ENCODE measurements around the gene IRF6. TPM values are rescaled to one million over a fixed set of nuclear protein-coding genes. Genes with fewer than 3 reads are reported as not detected.

Gene IRF6
- total RNA-seq, 4 donors from 2014 or later: 26.7 to 41.9 (median 32.7) TPM

GRCh38 chr1:209830722-209831121, 24.8 kb upstream of the IRF6 start:
- Histone ChIP-seq H3K36me3 (peaks cover 26 to 31% of the 10 kb centered on the region in 2 donors), H3K27ac (no peak overlapping the region), H3K4me3 (replicated peaks in 1 of 3) (no peak overlapping the region), H3K9me3 (no peaks in the 10 kb centered on the region), H3K4me1 (peaks cover 9 to 18% of the 10 kb centered on the region in 2 donors), H3K27me3 (no peaks in the 10 kb centered on the region)
- no peak for DNase-seq
- WGBS, 2 donors: 91 to 95% methylated on average over 3 of the region's 3 CpGs
- intact Hi-C loops (cut with DNase I): no loop called here
- TF ChIP-seq CTCF (IDR thresholded peaks at IDR 0.05): no peak
- no peak for TF ChIP-seq POLR2A (IDR thresholded peaks at IDR 0.05)

- Histone ChIP-seq H3K9me3 (no peaks in the 10 kb centered on the region), H3K36me3 (peaks cover 25% of the 10 kb centered on the region in 2 donors), H3K4me1 (peaks cover 9 to 18% of the 10 kb centered on the region in 2 donors), H3K27ac (no peak overlapping the region), H3K27me3 (no peaks in the 10 kb centered on the region), H3K4me3 (replicated peaks in 1 of 3) (no peak overlapping the region)
- TF ChIP-seq POLR2A (IDR thresholded peaks at IDR 0.05): no peak
- no peak for TF ChIP-seq CTCF (IDR thresholded peaks at IDR 0.05)
- intact Hi-C loops (cut with DNase I): no loop called here
- DNase-seq: no peak
- 80 to 88% methylated on average over 2 of the region's 2 CpGs for WGBS, 2 donors
Measured at GRCh38 chr1:209829716-209830115, 23.8 kb upstream of the IRF6 start.

- Histone ChIP-seq H3K4me1 (peaks cover 9 to 22% of the 10 kb centered on the region in 2 donors), H3K36me3 (peaks cover 7 to 10% of the 10 kb centered on the region in 2 donors), H3K27me3 (no peaks in the 10 kb centered on the region), H3K27ac (peak within 1 kb of the TSS in 2 of 3 donors; percentile 33 to 62), H3K9me3 (no peaks in the 10 kb centered on the region), H3K4me3 (replicated peaks in 1 of 3) (peak within 1 kb of the TSS; percentile 57 to 77 (median 74))
- intact Hi-C loops (cut with DNase I): no loop called here
- 22 to 37% methylated on average over 33 to 48 of the region's 51 CpGs for WGBS, 2 donors
- TF ChIP-seq POLR2A (IDR thresholded peaks at IDR 0.05) (peak in 1 of 2 donors; percentile 63), CTCF (IDR thresholded peaks at IDR 0.05) (peak; percentile 26 to 88 (median 66))
- DNase-seq: peak; percentile 93
Measured at GRCh38 chr1:209827384-209828262, 21.7 kb upstream of the IRF6 start, which contains the start of gene UTP25. Gene UTP25, plus strand, starts transcription at chr1:209827972. Its CDS starts 92 bp downstream, at chr1:209828064.

GRCh38 chr1:209825591-209826434, 19.9 kb upstream of the IRF6 start:
- intact Hi-C loops (cut with DNase I): no loop called here
- no peaks in the 10 kb centered on the region for H3K9me3 ChIP-seq
- TF ChIP-seq CTCF (IDR thresholded peaks at IDR 0.05): no peak
- no peak for TF ChIP-seq POLR2A (IDR thresholded peaks at IDR 0.05)
- peaks cover 9 to 27% of the 10 kb centered on the region in 2 donors for H3K4me1 ChIP-seq
- no peak overlapping the region for H3K4me3 ChIP-seq (replicated peaks in 1 of 3)
- H3K27me3 ChIP-seq: no peaks in the 10 kb centered on the region
- peaks cover 0 to 1% of the 10 kb centered on the region in 2 donors for H3K36me3 ChIP-seq
- 72% methylated on average over 11 of the region's 11 CpGs for WGBS, 2 donors
- no peak overlapping the region for H3K27ac ChIP-seq
- no peak for DNase-seq
